Smooth muscle cell of the coronary artery (primary cell): ENCODE results near the gene ETS2. TPM values are rescaled to one million over a fixed set of nuclear protein-coding genes. Genes with fewer than 3 reads are reported as not detected.

Experiments used
- total RNA-seq: library from RNA; depleted of rRNA; stranded (reverse); fragments of >200 nt; gene quantifications from 2 replicates; pipeline ENCODE4 v1.2.3, GENCODE V29; 2014; ENCODE audit warnings: low replicate concordance

The ETS2 gene
- total RNA-seq = 14.6 and 27.1 TPM in 2 replicates

GRCh38 chr21:38805328-38806152 is at the start of gene ETS2:
ETS2 (plus strand) TSS chr21:38805929; CDS start chr21:38810035, 4,106 bp downstream.

